PC-9 (cell line): ENCODE results near the gene IL1RL2.

Experiments used
- EZH2 ChIP-seq: fragments of 200-600 bp; sonication (generic); IDR thresholded peaks from 2 replicates; pipeline ENCODE4 v1.8.0; 2017; ENCODE audit warnings: antibody characterized with exemption, low read depth
- TF ChIP-seq, protein P1 (sequence below): fragments of 200-600 bp; sonication (generic); conservative IDR thresholded peaks from 2 replicates; pipeline ENCODE4 v1.6.1; 2017; ENCODE audit warnings: mixed run types, antibody characterized with exemption, mild to moderate bottlenecking, moderate library complexity

DNA sequence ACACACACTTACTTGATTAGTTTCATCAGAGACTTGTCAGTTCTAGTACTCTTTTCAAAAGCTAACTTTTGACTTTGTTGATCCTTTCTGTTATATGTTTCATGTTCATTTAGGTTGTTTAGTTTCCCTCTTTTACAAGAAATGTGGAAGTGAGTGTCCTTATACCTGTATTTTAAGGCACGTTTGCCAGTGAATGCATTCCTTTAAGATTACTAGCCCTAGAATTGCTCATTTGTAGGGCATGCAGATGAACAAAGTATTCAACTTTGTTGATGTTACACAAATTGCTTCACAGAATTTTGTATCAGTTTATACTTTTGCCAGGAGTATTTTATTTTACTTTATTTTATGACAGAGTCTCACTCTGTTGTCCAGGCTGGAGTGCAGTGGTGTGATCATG, 6.3 kb downstream of the IL1RL2 start:
- TF ChIP-seq, protein P1, sequence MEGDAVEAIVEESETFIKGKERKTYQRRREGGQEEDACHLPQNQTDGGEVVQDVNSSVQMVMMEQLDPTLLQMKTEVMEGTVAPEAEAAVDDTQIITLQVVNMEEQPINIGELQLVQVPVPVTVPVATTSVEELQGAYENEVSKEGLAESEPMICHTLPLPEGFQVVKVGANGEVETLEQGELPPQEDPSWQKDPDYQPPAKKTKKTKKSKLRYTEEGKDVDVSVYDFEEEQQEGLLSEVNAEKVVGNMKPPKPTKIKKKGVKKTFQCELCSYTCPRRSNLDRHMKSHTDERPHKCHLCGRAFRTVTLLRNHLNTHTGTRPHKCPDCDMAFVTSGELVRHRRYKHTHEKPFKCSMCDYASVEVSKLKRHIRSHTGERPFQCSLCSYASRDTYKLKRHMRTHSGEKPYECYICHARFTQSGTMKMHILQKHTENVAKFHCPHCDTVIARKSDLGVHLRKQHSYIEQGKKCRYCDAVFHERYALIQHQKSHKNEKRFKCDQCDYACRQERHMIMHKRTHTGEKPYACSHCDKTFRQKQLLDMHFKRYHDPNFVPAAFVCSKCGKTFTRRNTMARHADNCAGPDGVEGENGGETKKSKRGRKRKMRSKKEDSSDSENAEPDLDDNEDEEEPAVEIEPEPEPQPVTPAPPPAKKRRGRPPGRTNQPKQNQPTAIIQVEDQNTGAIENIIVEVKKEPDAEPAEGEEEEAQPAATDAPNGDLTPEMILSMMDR: no peak
- no peak for TF ChIP-seq EZH2
